NCI-H2029 treated with DMSO at 0.1 percent for 48 hours (cell line): ENCODE data around the gene SLC35F4.

Experiments
- DNase-seq: peaks from one replicate; lab custom pipeline; 2025; lab: John Stamatoyannopoulos, UW

The SLC35F4 gene

DNA sequence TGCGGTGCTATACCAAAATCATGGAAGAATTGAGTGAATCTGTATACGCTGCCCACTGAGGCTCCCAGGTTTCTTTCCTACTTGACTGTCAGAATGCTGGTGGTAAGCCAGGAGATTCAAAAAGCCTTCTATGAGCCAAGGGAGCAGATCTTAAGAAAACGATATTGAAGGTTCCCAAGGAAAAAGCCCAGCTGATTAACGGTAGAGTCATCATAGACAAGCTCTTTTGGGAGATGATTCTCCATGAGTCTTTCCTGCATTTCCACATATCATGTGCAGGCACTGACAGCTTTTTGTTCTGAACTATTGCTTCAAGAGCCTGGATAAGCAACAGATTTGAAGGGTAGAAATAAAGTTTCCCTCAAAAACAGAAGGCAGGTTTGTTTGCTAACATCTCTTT is 17.5 kb downstream of the SLC35F4 start:
- no peak for DNase-seq

DNA sequence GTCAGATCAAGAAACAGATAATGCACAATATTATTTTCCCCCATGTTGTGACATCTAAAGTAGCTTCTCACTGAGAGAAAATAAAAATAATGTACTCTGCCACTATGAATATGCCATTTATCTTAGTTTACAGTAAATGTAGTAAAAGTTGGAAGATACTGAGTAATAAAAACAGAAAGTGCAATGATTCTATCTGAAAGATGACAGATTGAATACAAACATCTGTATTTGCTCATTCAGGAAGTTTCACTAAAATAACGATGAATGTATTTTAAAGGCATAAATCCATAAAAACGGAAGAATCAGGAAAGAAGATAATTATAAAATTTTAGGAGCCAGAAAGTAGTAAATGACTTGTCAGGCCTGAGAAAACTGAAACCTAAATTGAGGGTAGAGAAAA is 18.2 kb downstream of the SLC35F4 start:
- no peak for DNase-seq

DNA sequence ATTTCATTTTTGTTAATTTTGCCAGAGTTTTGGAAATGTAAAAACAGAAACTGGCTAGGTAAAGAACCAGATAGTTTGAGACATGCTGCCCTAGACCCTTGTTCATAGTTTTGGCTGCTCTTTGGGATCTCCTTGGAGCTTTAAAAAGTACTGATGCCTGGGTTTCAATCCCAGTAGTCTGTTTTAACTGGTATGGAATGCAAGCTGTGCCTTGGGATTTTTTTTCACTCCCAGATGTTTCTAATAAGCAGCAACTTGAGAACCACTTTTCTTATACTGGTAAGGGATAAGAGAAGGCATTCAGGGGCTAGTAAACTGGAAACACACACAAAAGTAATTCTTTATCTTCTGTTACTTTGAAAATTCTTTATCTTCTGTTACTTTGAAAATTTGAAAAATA is 18.8 kb downstream of the SLC35F4 start:
- no peak for DNase-seq

DNA sequence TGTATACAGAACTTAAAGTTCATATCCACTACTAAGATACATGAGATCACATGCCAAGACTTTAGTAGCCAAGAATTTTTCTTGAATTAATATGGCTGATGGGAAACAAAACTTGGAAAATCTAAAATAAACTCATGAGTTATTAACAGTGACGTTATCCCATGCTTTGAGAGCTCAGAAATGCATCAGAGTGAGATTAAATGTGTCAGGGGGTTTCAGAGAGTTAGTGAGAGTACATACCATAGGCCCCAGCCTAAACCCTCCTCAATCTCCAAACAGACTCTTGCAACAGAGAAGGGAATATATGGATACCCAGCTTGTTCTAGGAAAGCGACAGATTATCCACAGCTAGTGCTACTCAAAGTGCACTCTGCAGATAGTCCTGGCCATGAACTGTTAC is 19.3 kb downstream of the SLC35F4 start:
- DNase-seq = no peak

DNA sequence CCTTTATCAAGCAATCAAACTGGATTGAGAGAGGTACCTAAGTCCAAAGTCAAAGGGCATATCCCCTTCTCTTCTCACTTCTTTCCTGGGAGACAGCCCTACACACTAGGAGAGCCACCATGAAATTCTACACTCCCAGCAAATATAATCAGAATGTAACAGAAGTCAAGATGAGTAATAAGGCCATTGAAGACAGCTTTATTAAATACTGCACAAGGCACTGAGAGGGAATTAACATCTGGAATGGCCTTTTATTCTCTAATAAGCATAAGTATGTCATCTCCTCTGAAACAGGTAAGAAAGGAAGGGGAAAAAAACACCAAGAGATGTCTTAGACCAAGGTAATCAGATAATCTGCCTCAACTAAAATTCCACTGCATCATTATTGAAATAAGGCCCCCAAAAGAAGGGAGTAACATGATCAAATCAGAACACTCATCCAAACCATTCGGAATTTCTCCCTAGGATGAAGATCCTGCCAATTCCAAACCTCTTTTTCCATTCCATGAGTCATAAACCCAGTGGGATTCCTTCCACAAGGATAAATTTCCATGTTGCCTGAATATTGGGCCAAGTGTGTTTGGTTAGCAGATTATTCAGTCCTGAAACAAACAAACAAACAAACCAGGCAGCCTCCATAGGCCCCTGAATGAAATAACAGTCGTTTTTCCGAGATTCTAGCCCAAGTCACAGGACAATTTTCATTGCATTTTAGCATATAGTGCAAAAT is 19.9 kb downstream of the SLC35F4 start:
- DNase-seq = no peak

DNA sequence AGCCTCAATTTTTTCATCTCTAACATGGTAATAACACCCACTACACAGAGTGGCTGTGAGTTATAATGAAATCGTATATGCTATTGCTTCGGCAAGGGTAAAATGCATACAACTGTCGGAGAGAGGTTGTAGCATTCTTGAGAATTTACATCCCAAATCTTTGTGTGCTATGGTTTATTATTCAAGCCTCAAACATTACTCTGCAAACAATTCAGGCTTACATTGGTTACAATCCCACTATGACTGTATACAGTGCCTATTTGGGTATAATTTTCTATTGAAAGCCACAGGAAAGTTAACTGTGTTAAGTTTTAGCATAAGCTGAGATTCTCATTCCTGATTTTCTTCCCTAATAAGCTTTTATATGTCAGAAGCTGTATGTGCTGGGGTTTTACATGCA is 20.6 kb downstream of the SLC35F4 start:
- no peak for DNase-seq

DNA sequence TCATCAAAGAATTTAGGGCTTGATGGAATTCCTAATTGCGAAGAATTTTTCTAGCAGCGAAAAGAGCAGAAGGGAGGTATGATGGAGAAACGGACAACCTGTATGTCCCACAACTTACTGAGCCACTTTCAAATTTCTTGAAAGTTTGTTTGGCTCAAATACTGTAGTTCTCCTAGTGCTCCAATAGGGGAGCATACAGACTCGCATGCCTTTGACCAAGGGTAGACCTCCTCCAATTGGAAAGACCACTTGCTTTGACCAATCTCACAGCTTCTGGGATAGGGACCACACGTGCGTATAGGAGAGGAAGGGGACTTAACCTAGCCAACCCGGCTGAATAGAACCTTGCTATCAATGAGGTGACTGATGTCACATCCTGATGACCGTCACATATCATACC is 28.6 kb downstream of the SLC35F4 start:
- no peak for DNase-seq

DNA sequence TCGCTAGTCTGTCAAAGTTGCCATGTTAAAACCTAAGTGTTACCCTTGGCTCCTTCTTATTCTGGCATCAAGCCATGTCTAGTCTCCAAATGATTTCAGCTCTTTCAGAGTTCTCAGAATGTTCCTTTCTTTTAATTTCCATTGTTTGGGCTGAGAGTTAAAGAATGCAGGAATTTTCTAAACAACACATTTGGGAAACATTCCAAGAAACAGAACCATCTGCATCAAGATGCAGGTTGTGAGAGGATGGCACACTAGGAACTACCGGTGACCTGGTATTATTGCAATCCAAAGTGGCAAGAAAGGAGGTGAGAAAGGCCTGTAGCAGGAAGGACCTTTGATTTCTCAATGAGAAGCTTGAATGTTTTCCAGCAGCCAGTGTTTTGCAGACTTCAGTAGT is 30.1 kb downstream of the SLC35F4 start:
- no peak for DNase-seq

DNA sequence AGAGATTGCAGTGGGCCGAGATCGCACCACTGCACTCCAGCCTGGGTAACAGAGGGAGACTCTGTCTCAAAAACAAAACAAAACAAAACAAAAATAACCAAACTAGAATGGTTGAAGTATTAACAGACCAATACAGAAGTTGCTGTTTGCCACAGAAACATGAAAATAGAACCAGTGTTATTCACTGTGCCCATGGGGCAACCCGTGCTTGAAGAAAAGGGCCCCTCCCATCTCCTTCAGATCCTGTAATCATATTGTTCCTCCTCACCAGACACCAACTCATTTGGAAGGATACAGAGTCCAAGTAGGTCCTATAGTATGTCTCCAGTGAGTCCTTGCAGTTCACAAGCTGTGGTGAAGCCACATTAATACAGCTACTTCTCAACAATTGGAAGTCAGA is 30.9 kb downstream of the SLC35F4 start:
- DNase-seq = no peak

DNA sequence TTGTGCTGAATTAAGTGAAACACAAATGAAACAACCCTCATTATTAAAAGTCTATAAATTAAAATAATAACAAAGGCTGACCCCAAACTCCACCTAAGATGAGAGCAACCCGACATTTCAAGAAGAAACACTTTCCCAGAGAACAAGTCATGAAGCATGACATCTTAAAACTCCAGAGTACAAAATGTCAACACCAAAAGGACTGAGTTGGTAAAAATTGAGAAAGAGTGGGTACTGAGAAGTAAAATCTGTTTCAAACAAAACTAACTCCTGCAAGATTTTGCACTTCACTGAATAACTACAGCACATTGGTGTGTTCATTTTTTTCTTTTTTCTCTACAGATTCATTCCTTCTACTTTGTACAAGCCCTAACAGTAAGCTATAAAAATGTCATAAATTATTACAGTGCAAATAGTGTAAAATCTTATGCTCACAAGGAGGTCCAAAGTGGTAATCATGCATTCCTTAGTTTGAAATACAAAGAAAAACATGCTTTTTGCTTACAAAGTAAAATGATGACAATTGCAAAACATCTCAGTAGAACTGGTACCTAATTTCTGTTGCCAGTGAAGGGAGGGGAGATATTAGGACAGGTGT is 31.8 kb downstream of the SLC35F4 start:
- no peak for DNase-seq

DNA sequence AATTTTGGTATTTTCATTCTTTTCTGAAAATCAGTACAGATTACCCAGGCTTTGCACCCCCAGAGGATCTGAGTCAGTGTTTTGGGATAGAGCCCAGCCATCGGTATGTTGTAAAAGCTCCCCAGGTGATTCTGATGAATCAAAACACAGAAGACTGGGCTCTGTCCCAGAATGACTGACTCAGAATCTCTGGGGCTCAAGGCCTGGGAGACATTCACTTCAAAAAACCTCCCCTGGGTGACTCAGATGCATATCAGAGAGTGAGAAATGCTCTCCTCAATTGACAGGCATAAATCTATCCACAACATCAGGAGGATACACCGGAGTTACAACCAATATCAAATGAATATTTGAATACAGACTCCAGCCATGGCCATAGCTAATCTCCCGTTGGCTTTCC is 32.6 kb downstream of the SLC35F4 start:
- DNase-seq = no peak

DNA sequence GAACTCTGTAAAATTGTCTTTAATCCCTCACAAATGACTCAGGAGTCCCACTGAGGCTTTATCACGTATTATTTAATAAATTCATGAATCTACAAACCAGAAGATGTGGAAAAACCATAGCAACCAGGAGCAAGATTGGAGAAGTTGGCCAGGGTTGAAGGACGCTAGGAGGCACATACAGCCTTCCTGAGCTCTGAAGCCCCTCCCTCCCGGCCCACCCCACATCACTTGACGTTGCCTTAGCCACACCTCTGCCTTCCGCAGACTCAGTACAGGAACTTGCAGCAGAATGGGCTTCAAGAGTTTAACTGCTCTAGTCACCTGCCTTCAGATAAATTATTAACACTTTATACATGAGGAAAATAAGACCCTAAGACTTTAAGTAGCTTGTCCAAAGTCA is 33.9 kb downstream of the SLC35F4 start:
- DNase-seq = no peak

DNA sequence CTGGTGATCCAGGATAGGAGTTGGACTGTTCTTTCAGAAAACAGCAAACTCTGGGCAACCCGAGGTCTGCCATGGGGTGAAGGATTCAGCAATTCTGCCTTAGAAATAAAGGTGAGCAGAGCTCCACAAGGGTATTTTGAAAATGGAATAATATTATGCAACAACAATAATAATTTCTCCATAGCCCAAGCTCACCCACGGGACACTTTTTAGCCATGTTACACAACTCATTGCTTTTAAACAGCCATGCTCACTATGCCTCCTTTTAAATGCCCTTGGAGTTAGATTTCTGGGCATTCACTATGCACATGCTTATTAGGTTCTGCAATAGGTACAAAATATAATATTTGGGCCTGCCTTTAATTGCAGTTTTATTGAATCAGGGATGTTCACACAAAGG is 37.2 kb downstream of the SLC35F4 start:
- DNase-seq = no peak

DNA sequence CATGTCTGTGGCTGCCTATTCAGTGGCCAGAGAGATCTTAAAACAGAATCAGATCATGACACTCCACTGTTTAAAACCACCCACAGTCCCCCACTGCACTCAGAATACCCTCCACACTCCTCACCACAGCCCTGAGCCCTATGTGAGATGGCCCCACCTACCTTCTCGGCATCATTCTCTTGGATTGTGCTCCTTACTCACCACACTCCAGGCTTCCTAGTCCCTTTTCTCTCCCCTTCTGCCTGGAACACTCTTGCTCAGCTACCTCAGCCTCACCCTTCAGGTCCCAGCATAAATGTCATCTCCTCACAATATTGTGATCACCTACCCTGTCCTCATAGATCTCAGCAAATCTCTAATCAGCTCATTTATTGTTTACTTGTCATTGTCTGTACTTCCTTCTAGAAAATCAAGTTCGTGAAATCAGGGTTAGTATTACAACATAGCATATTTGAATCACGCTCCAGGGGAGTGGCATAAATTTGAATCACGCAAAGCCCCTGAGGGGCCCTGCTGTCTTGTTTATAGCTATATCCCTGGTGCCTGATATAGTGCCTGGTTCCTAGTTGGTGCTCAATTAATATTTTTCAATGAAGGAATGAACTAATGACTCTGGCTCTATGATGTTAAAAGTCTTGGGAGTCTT is 42.8 kb downstream of the SLC35F4 start:
- no peak for DNase-seq

DNA sequence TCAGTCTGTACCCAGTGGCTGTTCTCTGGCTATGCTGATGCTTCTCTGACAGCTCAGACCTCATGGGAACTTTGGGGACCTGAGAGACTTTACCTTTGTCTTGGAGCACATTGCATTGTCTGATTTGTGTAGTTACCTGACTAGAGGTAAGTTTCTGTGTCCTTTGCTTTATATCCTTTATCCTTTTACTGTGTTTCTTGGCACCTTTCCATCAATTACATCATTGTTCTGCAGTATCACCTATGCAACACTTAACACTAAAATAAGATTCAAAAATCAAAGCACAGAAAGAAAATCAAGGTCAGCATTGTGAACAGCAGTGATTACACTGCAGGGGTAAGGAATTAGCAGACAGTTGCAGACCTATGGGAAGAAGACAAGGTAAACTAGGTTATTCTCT is 43.8 kb downstream of the SLC35F4 start:
- peak; percentile 17 for DNase-seq

DNA sequence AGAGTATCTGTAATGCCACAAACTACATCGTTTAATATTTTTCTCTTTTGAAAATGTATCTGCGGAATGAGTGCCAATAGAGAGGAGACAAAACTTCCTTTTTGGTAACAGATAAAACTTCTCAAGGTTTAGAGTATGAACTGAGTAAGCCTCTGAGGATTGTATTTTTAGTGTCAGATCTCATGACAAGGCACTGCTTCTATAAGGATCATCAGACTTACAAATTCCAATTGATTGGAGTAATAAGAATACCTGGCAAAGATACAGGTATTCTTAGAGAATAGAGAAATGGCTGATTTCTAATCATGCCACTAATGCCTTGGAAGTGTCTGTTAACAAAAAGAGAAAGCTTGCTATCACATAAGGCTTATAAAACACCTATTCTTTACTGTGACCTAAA is 45.3 kb downstream of the SLC35F4 start:
- no peak for DNase-seq

DNA sequence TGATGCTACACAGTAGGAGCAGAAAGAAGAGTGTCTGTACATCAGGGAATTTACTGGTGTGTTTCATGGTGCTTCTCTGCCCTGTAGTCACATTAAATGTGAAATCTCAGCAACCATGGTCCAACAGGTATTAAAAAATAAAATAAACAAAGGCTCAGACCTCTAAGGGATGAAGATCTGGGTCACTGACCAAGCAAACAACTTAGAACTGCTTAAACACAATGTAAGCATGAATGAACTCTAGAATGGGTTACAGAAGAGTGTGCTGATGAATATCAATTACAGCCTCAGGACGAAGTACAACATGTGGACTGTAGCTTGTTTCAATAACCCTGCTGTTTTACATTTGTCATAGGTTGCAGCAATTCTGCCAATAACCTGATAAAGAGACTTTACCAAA is 47.4 kb downstream of the SLC35F4 start:
- no peak for DNase-seq

DNA sequence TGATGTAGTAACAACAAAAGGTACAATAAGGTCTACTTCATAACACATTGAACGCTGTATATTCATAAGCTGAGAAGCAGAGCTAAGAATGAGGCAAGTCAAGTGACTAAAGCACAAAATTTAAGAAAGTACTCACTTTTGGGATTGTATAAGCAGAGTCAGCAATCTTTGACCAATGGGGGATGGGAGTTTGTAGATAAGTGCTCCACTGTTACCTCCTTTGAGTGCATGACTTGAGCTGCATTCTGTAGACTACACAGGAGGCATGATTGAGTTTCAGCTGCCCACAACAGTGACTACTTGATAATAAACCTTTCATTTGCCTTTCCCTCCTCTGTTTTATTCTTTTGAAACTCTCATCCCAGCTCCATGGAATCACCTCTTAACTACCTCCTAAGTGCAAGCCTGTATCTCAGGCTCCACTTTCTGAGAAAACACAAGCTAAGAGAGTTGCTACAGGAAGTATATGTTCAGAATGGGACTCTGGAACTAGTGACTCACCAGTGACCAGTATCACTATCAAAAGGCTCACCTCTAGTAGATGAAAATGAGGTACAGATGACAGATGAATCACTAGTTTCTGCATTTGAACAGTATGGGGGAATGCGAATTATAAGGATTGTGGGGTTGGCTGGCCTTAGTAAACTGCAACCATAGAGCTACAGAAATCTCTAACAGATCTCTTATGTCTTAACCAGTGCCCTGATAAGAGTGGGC is 49.2 kb downstream of the SLC35F4 start:
- no peak for DNase-seq

DNA sequence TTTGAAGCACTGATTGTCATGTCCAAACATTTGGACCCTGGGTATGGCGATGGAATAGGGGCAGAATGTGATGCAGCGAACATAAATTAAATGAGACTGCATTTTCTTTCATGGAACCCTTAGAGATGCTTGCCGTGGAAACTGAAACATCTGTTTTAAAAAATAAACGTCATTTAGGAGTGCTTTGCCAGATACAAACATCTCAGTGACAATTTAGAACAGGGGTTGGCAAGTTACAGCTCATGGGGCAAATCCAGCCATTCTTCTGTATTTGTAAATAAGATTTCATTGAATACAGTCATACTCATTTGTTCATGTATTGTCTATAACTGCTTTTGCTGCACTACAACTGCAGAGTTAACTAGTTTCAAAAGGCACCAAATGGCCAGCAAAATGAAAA is 51.2 kb downstream of the SLC35F4 start:
- no peak for DNase-seq

DNA sequence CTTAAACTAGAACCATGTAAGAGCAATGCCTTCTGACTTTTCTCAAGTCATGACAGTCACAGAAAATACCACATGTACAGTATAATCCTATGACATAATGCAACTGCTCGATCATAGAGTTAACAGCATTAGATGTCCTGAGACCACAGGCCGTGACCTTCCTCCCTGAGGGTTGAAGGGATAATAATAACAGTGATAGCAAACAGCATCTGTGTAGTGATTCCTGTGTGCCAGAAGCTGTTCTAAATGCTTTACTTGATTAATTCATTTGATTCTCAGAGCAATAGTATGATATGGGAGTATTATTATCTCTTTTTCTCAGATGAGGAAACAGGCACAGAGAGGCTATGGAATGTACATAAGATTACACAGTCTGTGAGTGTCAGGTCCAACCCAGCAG is 53.2 kb downstream of the SLC35F4 start:
- DNase-seq = no peak

DNA sequence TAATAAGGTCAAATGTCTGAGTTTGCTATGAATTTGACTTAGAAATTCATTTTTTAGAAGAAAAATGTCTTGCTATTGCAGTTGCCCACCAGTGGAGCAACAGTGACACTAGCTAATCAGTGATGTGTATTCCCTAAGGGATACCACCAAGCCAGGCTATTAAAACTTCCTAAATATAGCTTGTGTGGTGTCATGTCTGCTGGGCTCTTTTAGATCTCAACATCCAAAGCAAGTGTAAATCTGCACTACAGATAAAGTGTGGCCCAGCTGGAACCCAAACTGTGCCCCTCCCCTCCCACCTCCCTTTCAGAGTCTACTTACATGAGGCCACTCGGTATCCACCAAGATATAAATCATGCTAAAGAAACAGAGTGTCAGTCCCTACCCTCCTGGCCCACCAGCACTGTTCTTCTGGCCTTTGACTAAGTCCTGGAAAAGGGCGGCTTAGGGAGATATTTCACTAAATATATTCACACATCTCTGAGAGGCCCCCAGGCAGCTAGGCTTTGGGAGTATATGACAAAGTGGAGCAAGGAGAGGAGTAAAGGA is 53.8 kb downstream of the SLC35F4 start:
- DNase-seq = no peak

DNA sequence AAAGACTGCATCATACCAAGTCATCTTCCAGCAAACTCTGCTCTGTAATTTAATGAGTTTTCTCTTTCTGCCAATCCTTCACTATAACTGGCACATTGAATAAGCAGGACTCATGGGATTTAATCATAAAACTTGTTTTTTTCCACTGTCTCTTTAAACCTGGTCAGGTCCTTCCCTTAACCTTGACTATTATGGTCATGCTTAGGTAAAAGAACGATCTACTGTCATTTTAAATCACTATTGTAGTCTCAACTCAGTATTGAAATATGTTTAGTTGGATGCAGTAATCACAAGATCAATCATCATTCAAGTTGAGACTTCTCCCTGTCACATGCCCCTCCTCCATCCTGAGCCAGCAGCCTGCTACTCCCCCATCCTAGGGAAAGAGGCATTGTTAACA is 56.1 kb downstream of the SLC35F4 start:
- DNase-seq = no peak

DNA sequence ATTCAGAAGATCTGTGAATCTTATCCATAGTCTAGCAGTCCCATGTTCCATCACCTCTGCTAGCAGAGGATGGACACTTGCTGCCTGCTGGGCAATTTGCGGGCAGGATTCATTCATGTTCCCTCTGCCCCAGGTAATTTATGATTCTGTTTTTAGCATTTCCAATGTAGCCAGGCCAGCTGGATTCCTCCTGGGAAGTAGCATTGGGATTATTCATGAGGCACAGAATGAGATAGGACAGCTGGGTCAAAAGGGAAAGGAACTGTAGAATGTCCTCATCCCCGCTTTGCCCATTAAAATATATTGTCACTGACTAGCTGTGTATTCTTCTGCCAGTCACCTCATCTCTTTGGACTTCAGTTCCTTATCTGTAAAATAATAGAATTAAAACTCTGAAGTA is 68.7 kb downstream of the SLC35F4 start:
- DNase-seq = no peak
